Measurements from ENCODE around the gene CEP104. TPM values are rescaled to one million over a fixed set of nuclear protein-coding genes. Genes with fewer than 3 reads are reported as not detected.

CEP104 gene
- total and polyA plus RNA-seq, 2 donors (not counting 1 experiment from before 2014, with no cell fraction given) = 25.4 to 28.9 TPM

- H3K4me2 ChIP-seq (ENCODE audit: extremely low read depth, insufficient read depth, low read length) = no peak overlapping the region
- no peaks in the 10 kb centered on the region for H3K9me3 ChIP-seq (ENCODE audit: control insufficient read depth, insufficient read depth, low read depth, low read length)
- TF ChIP-seq, protein P1, sequence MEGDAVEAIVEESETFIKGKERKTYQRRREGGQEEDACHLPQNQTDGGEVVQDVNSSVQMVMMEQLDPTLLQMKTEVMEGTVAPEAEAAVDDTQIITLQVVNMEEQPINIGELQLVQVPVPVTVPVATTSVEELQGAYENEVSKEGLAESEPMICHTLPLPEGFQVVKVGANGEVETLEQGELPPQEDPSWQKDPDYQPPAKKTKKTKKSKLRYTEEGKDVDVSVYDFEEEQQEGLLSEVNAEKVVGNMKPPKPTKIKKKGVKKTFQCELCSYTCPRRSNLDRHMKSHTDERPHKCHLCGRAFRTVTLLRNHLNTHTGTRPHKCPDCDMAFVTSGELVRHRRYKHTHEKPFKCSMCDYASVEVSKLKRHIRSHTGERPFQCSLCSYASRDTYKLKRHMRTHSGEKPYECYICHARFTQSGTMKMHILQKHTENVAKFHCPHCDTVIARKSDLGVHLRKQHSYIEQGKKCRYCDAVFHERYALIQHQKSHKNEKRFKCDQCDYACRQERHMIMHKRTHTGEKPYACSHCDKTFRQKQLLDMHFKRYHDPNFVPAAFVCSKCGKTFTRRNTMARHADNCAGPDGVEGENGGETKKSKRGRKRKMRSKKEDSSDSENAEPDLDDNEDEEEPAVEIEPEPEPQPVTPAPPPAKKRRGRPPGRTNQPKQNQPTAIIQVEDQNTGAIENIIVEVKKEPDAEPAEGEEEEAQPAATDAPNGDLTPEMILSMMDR (conservative IDR thresholded peaks at IDR 0.05 in 1 of 2, IDR thresholded peaks at IDR 0.05 in 1 of 2; ENCODE audit: low read depth in 1 of 2, low read length in 2 of 2) = no peak
- TF ChIP-seq EZH2 (IDR thresholded peaks at IDR 0.05; ENCODE audit: low read length, missing control alignments) = no peak
- peaks cover 27% of the 10 kb centered on the region for H3K79me2 ChIP-seq (ENCODE audit: control insufficient read depth, insufficient read depth, low read length)
- H3K27ac ChIP-seq (ENCODE audit: insufficient read depth, low read length) = no peak overlapping the region
- no peaks in the 10 kb centered on the region for H3K27me3 ChIP-seq (ENCODE audit: control insufficient read depth, insufficient read depth, low read length)
- H2AFZ ChIP-seq (ENCODE audit: low read length) = no peak overlapping the region
- H3K4me3 ChIP-seq (replicated peaks in 1 of 4; ENCODE audit: control extremely low read depth in 1 of 4, insufficient read depth in 1 of 4, low read depth in 3 of 4, low read length in 4 of 4) = no peak overlapping the region
- H4K20me1 ChIP-seq (ENCODE audit: control insufficient read depth, extremely low read depth, insufficient read depth, low read length) = no peaks in the 10 kb centered on the region
- DNase-seq (ENCODE audit: low read depth in 2 of 2) = no peak
- peaks cover 2% of the 10 kb centered on the region for H3K4me1 ChIP-seq (ENCODE audit: control insufficient read depth, extremely low read depth, insufficient read depth, low read length)
- H3K9ac ChIP-seq (ENCODE audit: insufficient read depth, low read length) = no peak overlapping the region
- H3K36me3 ChIP-seq (ENCODE audit: control insufficient read depth, insufficient read depth, low read length) = peaks cover 3% of the 10 kb centered on the region
Measured at GRCh38 chr1:3890389-3891328, 33.6 kb upstream of the CEP104 start.

- TF ChIP-seq, protein P1 (conservative IDR thresholded peaks at IDR 0.05 in 1 of 2, IDR thresholded peaks at IDR 0.05 in 1 of 2; ENCODE audit: low read depth in 1 of 2, low read length in 2 of 2) = no peak
- no peak for TF ChIP-seq EZH2 (IDR thresholded peaks at IDR 0.05; ENCODE audit: low read length, missing control alignments)
- Histone ChIP-seq H3K9ac (ENCODE audit: insufficient read depth, low read length) (no peak overlapping the region), H3K36me3 (ENCODE audit: control insufficient read depth, insufficient read depth, low read length) (peaks cover 3% of the 10 kb centered on the region), H2AFZ (ENCODE audit: low read length) (no peak overlapping the region), H3K9me3 (ENCODE audit: control insufficient read depth, insufficient read depth, low read depth, low read length) (no peaks in the 10 kb centered on the region), H4K20me1 (ENCODE audit: control insufficient read depth, extremely low read depth, insufficient read depth, low read length) (no peaks in the 10 kb centered on the region), H3K4me2 (ENCODE audit: extremely low read depth, insufficient read depth, low read length) (no peak overlapping the region), H3K79me2 (ENCODE audit: control insufficient read depth, insufficient read depth, low read length) (peaks cover 20% of the 10 kb centered on the region), H3K4me3 (replicated peaks in 1 of 4; ENCODE audit: control extremely low read depth in 1 of 4, insufficient read depth in 1 of 4, low read depth in 3 of 4, low read length in 4 of 4) (no peak overlapping the region), H3K27me3 (ENCODE audit: control insufficient read depth, insufficient read depth, low read length) (no peaks in the 10 kb centered on the region), H3K4me1 (ENCODE audit: control insufficient read depth, extremely low read depth, insufficient read depth, low read length) (no peaks in the 10 kb centered on the region), H3K27ac (ENCODE audit: insufficient read depth, low read length) (no peak overlapping the region)
- no peak for DNase-seq (ENCODE audit: low read depth in 2 of 2)
Measured at GRCh38 chr1:3889936-3890335, 32.9 kb upstream of the CEP104 start.

- Histone ChIP-seq H3K36me3 (ENCODE audit: control insufficient read depth, insufficient read depth, low read length) (peaks cover 3% of the 10 kb centered on the region), H3K27me3 (ENCODE audit: control insufficient read depth, insufficient read depth, low read length) (no peaks in the 10 kb centered on the region), H2AFZ (ENCODE audit: low read length) (no peak overlapping the region), H3K4me3 (replicated peaks in 1 of 4; ENCODE audit: control extremely low read depth in 1 of 4, insufficient read depth in 1 of 4, low read depth in 3 of 4, low read length in 4 of 4) (no peak overlapping the region), H3K27ac (ENCODE audit: insufficient read depth, low read length) (no peak overlapping the region), H4K20me1 (ENCODE audit: control insufficient read depth, extremely low read depth, insufficient read depth, low read length) (no peaks in the 10 kb centered on the region), H3K9ac (ENCODE audit: insufficient read depth, low read length) (no peak overlapping the region), H3K4me2 (ENCODE audit: extremely low read depth, insufficient read depth, low read length) (no peak overlapping the region), H3K79me2 (ENCODE audit: control insufficient read depth, insufficient read depth, low read length) (peaks cover 9% of the 10 kb centered on the region), H3K4me1 (ENCODE audit: control insufficient read depth, extremely low read depth, insufficient read depth, low read length) (no peaks in the 10 kb centered on the region), H3K9me3 (ENCODE audit: control insufficient read depth, insufficient read depth, low read depth, low read length) (no peaks in the 10 kb centered on the region)
- no peak for TF ChIP-seq EZH2 (IDR thresholded peaks at IDR 0.05; ENCODE audit: low read length, missing control alignments)
- TF ChIP-seq, protein P1 (conservative IDR thresholded peaks at IDR 0.05 in 1 of 2, IDR thresholded peaks at IDR 0.05 in 1 of 2; ENCODE audit: low read depth in 1 of 2, low read length in 2 of 2) = no peak
- no peak for DNase-seq (ENCODE audit: low read depth in 2 of 2)
Measured at GRCh38 chr1:3888301-3888700, 31.3 kb upstream of the CEP104 start.

Measured in fibroblast of lung (primary cell).